COR-L47 (cell line): ENCODE measurements around the gene GCC1.

ENCODE experiments used
- DNase-seq: peaks from one replicate; lab custom pipeline; 2025; lab: John Stamatoyannopoulos, UW

Gene GCC1

GRCh38 chr7:127535546-127536393 lies 49.6 kb downstream of the GCC1 start:
- no peak for DNase-seq

GRCh38 chr7:127534636-127535035 lies 50.8 kb downstream of the GCC1 start:
- no peak for DNase-seq

- DNase-seq = no peak
Measured at GRCh38 chr7:127532736-127533135, 52.7 kb downstream of the GCC1 start.

GRCh38 chr7:127532151-127532550 lies 53.2 kb downstream of the GCC1 start:
- no peak for DNase-seq
